ENCODE results near the gene CKS2. TPM values are rescaled to one million over a fixed set of nuclear protein-coding genes. Genes with fewer than 3 reads are reported as not detected.
"Not testable (repeated sequence)": the region's sequence is repeated elsewhere in the genome, so short reads cannot be mapped to it uniquely, and the experiment has no call there.

CKS2 gene
- total and polyA plus RNA-seq, 8 donors: 1.4 to 84.0 (median 39.1) TPM; not detected in 2

GRCh38 chr9:89342213-89342612 lies 31.2 kb downstream of the CKS2 start:
- Histone ChIP-seq H3K4me3 (no peak overlapping the region), H3K36me3 (peaks cover 51 to 100% (median 100%) of the 10 kb centered on the region in 4 donors), H3K27me3 (no peaks in the 10 kb centered on the region), H3K4me1 (no peaks in the 10 kb centered on the region), H3K9me3 (no peaks in the 10 kb centered on the region), H3K27ac (no peak overlapping the region)
- no peak for TF ChIP-seq POLR2AphosphoS5 (IDR thresholded peaks at IDR 0.05)
- no peak for TF ChIP-seq CTCF (IDR thresholded peaks at IDR 0.05)
- 96 to 99% (median 97%) methylated on average over 6 of the region's 6 CpGs for WGBS, 5 donors
- DNase-seq: no peak
- intact Hi-C loops (cut with DNase I; ENCODE audit: low total_unique reads): no loop called here

- no peaks in the 10 kb centered on the region for H3K4me1 ChIP-seq
- H3K36me3 ChIP-seq: peaks cover 57 to 100% (median 100%) of the 10 kb centered on the region in 4 donors
- 93 to 100% (median 98%) methylated on average over 1 of the region's 1 CpG for WGBS, 5 donors
- DNase-seq: no peak
- H3K9me3 ChIP-seq: no peaks in the 10 kb centered on the region
- intact Hi-C loops (cut with DNase I; ENCODE audit: low total_unique reads): no loop called here
- H3K4me3 ChIP-seq: no peak overlapping the region
- H3K27me3 ChIP-seq: no peaks in the 10 kb centered on the region
- H3K27ac ChIP-seq: no peak overlapping the region
- TF ChIP-seq CTCF (IDR thresholded peaks at IDR 0.05): no peak
- no peak for TF ChIP-seq POLR2A (IDR thresholded peaks at IDR 0.05)
- no peak for TF ChIP-seq EP300 (IDR thresholded peaks at IDR 0.05)
- TF ChIP-seq POLR2AphosphoS5 (IDR thresholded peaks at IDR 0.05): no peak
Measured at GRCh38 chr9:89342948-89343347, 32.0 kb downstream of the CKS2 start.

DNA sequence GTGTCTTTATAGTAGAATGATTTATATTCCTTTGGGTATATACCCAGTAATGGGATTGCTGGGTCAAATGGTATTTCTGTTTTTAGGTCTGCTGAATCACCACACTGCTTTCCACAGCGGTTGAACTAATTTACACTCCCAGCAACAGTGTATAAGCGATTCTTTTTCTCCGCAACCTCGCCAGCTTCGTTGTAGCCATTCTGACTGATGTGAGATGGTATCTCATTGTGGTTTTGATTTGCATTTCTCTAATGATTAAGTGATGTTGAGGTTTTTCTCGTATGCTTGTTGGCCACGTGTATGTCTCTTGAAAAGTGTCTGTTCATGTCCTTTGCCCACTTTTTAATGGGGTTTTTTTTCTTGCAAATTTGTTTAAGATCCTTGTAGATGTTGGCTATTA lies 32.8 kb downstream of the CKS2 start:
- H3K36me3 ChIP-seq: peaks cover 59 to 100% (median 100%) of the 10 kb centered on the region in 4 donors
- H3K27me3 ChIP-seq; H3K4me3 ChIP-seq; H3K27ac ChIP-seq; H3K4me1 ChIP-seq; intact Hi-C loops (cut with DNase I; ENCODE audit: low total_unique reads); H3K9me3 ChIP-seq; DNase-seq: not testable (repeated sequence)
- WGBS, 5 donors: 81 to 90% (median 90%) methylated on average over 7 of the region's 7 CpGs

DNA sequence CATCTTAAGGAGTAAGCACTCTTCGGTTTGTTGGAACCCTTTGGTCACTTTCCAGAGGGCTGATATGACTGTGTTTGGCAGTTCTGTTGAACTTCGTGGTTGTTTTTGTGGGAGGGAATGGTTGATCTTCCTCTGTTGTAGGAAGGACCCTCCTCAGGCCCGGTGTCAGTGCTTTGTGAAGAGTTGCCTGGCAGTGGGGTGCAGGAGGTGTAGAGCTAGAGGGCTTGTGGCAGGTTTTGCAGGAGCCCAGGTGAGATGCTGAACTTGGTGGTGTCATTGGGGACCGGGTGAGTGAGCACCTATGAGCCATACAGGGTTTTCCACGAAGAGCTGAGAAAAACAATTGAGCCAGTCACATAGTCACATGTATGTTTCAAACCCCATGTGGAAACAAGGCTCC lies 34.5 kb downstream of the CKS2 start:
- Histone ChIP-seq H3K27ac (no peak overlapping the region), H3K9me3 (no peaks in the 10 kb centered on the region), H3K36me3 (peaks cover 61 to 100% (median 100%) of the 10 kb centered on the region in 4 donors), H3K27me3 (no peaks in the 10 kb centered on the region), H3K4me1 (no peaks in the 10 kb centered on the region), H3K4me3 (no peak overlapping the region)
- intact Hi-C loops (cut with DNase I; ENCODE audit: low total_unique reads): no loop called here
- TF ChIP-seq EP300 (IDR thresholded peaks at IDR 0.05) (no peak), POLR2AphosphoS5 (IDR thresholded peaks at IDR 0.05) (no peak), CTCF (IDR thresholded peaks at IDR 0.05) (no peak), POLR2A (IDR thresholded peaks at IDR 0.05) (no peak)
- WGBS, 5 donors: 86 to 96% (median 95%) methylated on average over 5 of the region's 5 CpGs
- no peak for DNase-seq

DNA sequence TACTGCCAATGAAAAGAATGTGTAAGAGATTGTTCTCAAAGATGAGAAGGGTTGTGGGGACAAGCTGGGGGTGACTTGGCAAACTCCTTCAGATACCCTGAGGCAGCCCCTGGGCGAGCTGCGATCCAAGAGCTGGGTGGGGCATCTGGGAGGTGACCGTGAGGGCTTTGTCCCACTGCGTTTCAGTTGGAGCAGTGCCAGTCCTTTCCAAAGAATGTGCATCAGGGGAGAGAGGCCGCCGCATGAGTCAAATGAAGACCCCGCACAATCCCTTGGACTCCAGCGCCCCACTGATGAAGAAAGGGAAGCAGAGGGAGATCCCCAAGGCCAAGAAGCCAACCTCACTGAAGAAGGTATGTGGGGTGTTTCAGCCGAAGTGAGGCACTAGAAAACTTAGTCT lies 35.7 kb downstream of the CKS2 start:
- Histone ChIP-seq H3K4me1 (peaks cover 0 to 9% (median 4%) of the 10 kb centered on the region in 4 donors), H3K27me3 (no peaks in the 10 kb centered on the region), H3K36me3 (peaks cover 73 to 100% (median 100%) of the 10 kb centered on the region in 4 donors), H3K27ac (no peak overlapping the region), H3K4me3 (no peak overlapping the region), H3K9me3 (no peaks in the 10 kb centered on the region)
- WGBS, 5 donors: 80 to 91% (median 85%) methylated on average over 9 of the region's 9 CpGs
- no peak for DNase-seq
- intact Hi-C loops (cut with DNase I; ENCODE audit: low total_unique reads): no loop called here
- no peak for TF ChIP-seq EP300 (IDR thresholded peaks at IDR 0.05)
- no peak for TF ChIP-seq POLR2A (IDR thresholded peaks at IDR 0.05)
- TF ChIP-seq POLR2AphosphoS5 (IDR thresholded peaks at IDR 0.05): no peak
- no peak for TF ChIP-seq CTCF (IDR thresholded peaks at IDR 0.05)
